HepG2 (cell line): ENCODE data around the gene CIITA. TPM values are rescaled to one million over a fixed set of nuclear protein-coding genes. Genes with fewer than 3 reads are reported as not detected.

ENCODE experiments used
- CENPX ChIP-seq: sonication (generic); formaldehyde crosslinking; IDR thresholded peaks from 2 replicates; pipeline ENCODE4 v1.9.0; 2021; ENCODE audit warnings: mild to moderate bottlenecking, missing genetic modification reagents, moderate library complexity
- ESRRA ChIP-seq: sonication (generic); formaldehyde crosslinking; IDR thresholded peaks from 2 replicates; pipeline ENCODE4 v1.5.1; 2020; ENCODE audit warnings: mild to moderate bottlenecking, low read depth, missing genetic modification reagents
- GATAD2A ChIP-seq: IDR thresholded peaks from 2 replicates; pipeline ENCODE4 v1.6.1; 2016
- GTF3A ChIP-seq: sonication (generic); formaldehyde crosslinking; conservative IDR thresholded peaks from 2 replicates; pipeline ENCODE4 v1.4.0; 2020; ENCODE audit warnings: mild to moderate bottlenecking, missing genetic modification reagents
- MAZ ChIP-seq, 2 experiments: sonication (generic) in 1 of 2; formaldehyde crosslinking in 1 of 2; IDR thresholded peaks; 2 replicates each; pipeline versions ENCODE4 v1.5.0 to v1.6.1; 2012 to 2020; ENCODE audit warnings: low read depth in 2 of 2, mild to moderate bottlenecking in 2 of 2, borderline replicate concordance in 1 of 2, improper control_type of control experiment in 1 of 2, low read length in 1 of 2, missing genetic modification reagents in 1 of 2, moderate library complexity in 1 of 2
- MEIS1 ChIP-seq: sonication (generic); formaldehyde crosslinking; IDR thresholded peaks from 2 replicates; pipeline ENCODE4 v1.9.0; 2021; ENCODE audit warnings: mild to moderate bottlenecking, missing genetic modification reagents, moderate library complexity, borderline replicate concordance
- NFIC ChIP-seq: IDR thresholded peaks from 2 replicates; pipeline ENCODE4 v1.6.1; 2012; ENCODE audit warnings: mild to moderate bottlenecking, low read length, inconsistent platforms
- RBFOX2 ChIP-seq: fragments of 200-400 bp; formaldehyde crosslinking; IDR thresholded peaks from 2 replicates; pipeline ENCODE4 v1.6.1; 2017; ENCODE audit warnings: low read depth, mild to moderate bottlenecking, low read length
- REL ChIP-seq: sonication (generic); formaldehyde crosslinking; conservative IDR thresholded peaks from 2 replicates; pipeline ENCODE4 v1.8.0; 2022; ENCODE audit warnings: mild to moderate bottlenecking, missing genetic modification reagents, moderate library complexity
- ZBTB26 ChIP-seq: IDR thresholded peaks from 2 replicates; pipeline ENCODE4 v1.6.1; 2016; ENCODE audit warnings: missing compliant biosample characterization, missing genetic modification reagents, borderline replicate concordance
- ZEB1 ChIP-seq: IDR thresholded peaks from 2 replicates; pipeline ENCODE4 v1.6.1; 2012; ENCODE audit warnings: mild to moderate bottlenecking, low read depth, inconsistent platforms; ENCODE audit not compliant: insufficient replicate concordance
- ZFX ChIP-seq: sonication (generic); formaldehyde crosslinking; IDR thresholded peaks from 2 replicates; pipeline ENCODE4 v1.4.0; 2020; ENCODE audit warnings: mild to moderate bottlenecking, low read depth, missing genetic modification reagents, moderate library complexity
- ZHX2 ChIP-seq, 2 experiments: sonication (generic) in 1 of 2; formaldehyde crosslinking in 1 of 2; IDR thresholded peaks; 2 replicates each; pipeline versions ENCODE4 v1.6.1 to v1.9.0; 2014 to 2022; ENCODE audit warnings: antibody characterized with exemption in 1 of 2, borderline replicate concordance in 1 of 2, inconsistent platforms in 1 of 2, low read depth in 1 of 2, missing genetic modification reagents in 1 of 2
- ZNF430 ChIP-seq: sonication (generic); formaldehyde crosslinking; IDR thresholded peaks from 2 replicates; pipeline ENCODE4 v1.9.0; 2021; ENCODE audit warnings: mild to moderate bottlenecking, missing genetic modification reagents
- ZNF589 ChIP-seq: sonication (generic); formaldehyde crosslinking; conservative IDR thresholded peaks from 2 replicates; pipeline ENCODE4 v1.8.0; 2022; ENCODE audit warnings: mild to moderate bottlenecking, moderate library complexity, missing genetic modification reagents
- ZNF615 ChIP-seq: sonication (generic); formaldehyde crosslinking; IDR thresholded peaks from 2 replicates; pipeline ENCODE4 v1.5.0; 2020; ENCODE audit warnings: mild to moderate bottlenecking, missing genetic modification reagents, borderline replicate concordance
- ZNF691 ChIP-seq: sonication (generic); formaldehyde crosslinking; IDR thresholded peaks from 2 replicates; pipeline ENCODE4 v1.4.0; 2020; ENCODE audit warnings: missing genetic modification reagents, low read depth, mild to moderate bottlenecking, borderline replicate concordance
- ZNF703 ChIP-seq: sonication (generic); formaldehyde crosslinking; IDR thresholded peaks from 2 replicates; pipeline ENCODE4 v1.5.1; 2020; ENCODE audit warnings: missing genetic modification reagents, mild to moderate bottlenecking, moderate library complexity, borderline replicate concordance
- ZNF776 ChIP-seq: sonication (generic); formaldehyde crosslinking; IDR thresholded peaks from 2 replicates; pipeline ENCODE4 v1.4.0; 2020; ENCODE audit warnings: mild to moderate bottlenecking, missing genetic modification reagents
- ZNF83 ChIP-seq: sonication (generic); formaldehyde crosslinking; IDR thresholded peaks from 2 replicates; pipeline ENCODE4 v1.4.0; 2020; ENCODE audit warnings: missing genetic modification reagents, mild to moderate bottlenecking, borderline replicate concordance
- polyA plus RNA-seq, 8 experiments: library from polyadenylated mRNA; depleted of rRNA in 3 of 8; stranded (reverse) in 7 of 8; unstranded in 1 of 8; fragments of >200 nt; fragmentation: Illumina TruSeq in 4 of 8; extraction: Trizol in 4 of 8; gene quantifications; 2 replicates each; pipeline versions ENCODE4 v1.2.1 to v1.2.3, GENCODE V29; 2011 to 2016; ENCODE audit warnings: low read depth in 4 of 8, missing spikeins in 1 of 8, mixed read lengths in 1 of 8; ENCODE audit not compliant: insufficient read depth in 1 of 8
- total RNA-seq, 5 experiments: library from RNA; depleted of rRNA; stranded (reverse); fragments of >200 nt; fragmentation: Illumina TruSeq; extraction: Trizol; gene quantifications; 2 replicates each; pipeline ENCODE4 v1.2.3, GENCODE V29; 2016; ENCODE audit warnings: low read depth in 1 of 5

The CIITA gene
- total and polyA plus RNA-seq, 2 of the 13 experiments (the other 11 are each of a cell fraction or from before 2014, with no cell fraction given), result 0.08 to 0.09 TPM

GRCh38 chr16:10923650-10924214 is 46.7 kb downstream of the CIITA start (continued):
- TF ChIP-seq ESRRA (peak; percentile 81; the same call in 1 of the 2 replicates), ZNF776 (CRISPR knock-in tag) (no peak; the same call in 1 of the 2 replicates), GTF3A (CRISPR knock-in tag) (no peak), MAZ (IDR thresholded peaks at IDR 0.05; ENCODE audit: borderline replicate concordance, low read depth, low read length) (0 out of 2 replicates have a peak, but pooled peaks have one; percentile 17), MAZ (CRISPR knock-in tag; IDR thresholded peaks at IDR 0.05; ENCODE audit: low read depth) (no peak; the same call in 1 of the 2 replicates), ZHX2 (IDR thresholded peaks at IDR 0.05; ENCODE audit: low read depth) (peak; percentile 57; the same call in 1 of the 2 replicates), ZHX2 (CRISPR knock-in tag; IDR thresholded peaks at IDR 0.05; ENCODE audit: borderline replicate concordance) (no peak), RBFOX2 (no peak), ZNF430 (CRISPR knock-in tag) (no peak; the same call in 1 of the 2 replicates), NFIC (no peak), ZNF691 (CRISPR knock-in tag) (peak; percentile 79; the same call in 1 of the 2 replicates), ZEB1 (no peak), ZBTB26 (CRISPR knock-in tag) (no peak), ZFX (CRISPR knock-in tag) (peak; percentile 66), GATAD2A (peak; percentile 84; the same call in 1 of the 2 replicates), ZNF83 (CRISPR knock-in tag) (no peak), ZNF615 (CRISPR knock-in tag) (no peak), MEIS1 (CRISPR knock-in tag) (no peak; the same call in 1 of the 2 replicates), ZNF589 (no peak), CENPX (CRISPR knock-in tag) (no peak), ZNF703 (CRISPR knock-in tag) (no peak), REL (CRISPR knock-in tag) (no peak; the same call in 1 of the 2 replicates)
